ENCODE data around the gene TMEM272.

Gene TMEM272

DNA sequence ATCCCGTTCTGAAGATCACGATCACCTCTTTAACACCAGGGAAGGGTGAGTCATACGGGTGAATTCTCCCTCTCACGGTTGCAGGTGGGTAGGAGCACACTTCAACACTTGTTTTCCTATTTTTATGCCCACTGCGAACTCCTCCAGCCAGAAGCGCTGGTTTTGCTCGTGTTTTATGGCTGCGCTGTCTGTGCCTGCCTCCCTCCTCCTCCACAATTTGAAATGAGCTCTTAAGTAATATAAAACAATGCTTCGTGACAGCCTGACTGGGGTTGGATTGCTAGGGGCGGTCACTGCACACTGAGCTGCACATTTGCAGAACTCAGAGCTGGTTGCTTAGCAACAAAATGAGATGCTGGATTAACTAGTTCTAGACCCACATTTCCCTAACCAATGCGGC, 29.7 kb upstream of the TMEM272 start:
- Histone ChIP-seq H3K4me3 (ENCODE audit: insufficient read depth, low read length, poor library complexity, severe bottlenecking) (no peak overlapping the region), H3K9ac (ENCODE audit: low read length) (no peak overlapping the region), H4K20me1 (ENCODE audit: low read depth, low read length) (no peaks in the 10 kb centered on the region), H3K4me2 (ENCODE audit: low read depth, low read length, poor library complexity, severe bottlenecking) (no peak overlapping the region), H2AFZ (ENCODE audit: low read depth, low read length, severe bottlenecking) (no peak overlapping the region), H3K9me2 (replicated peaks; ENCODE audit: insufficient read depth, low read length) (no peaks in the 10 kb centered on the region), H3K36me3 (ENCODE audit: low read length) (no peaks in the 10 kb centered on the region), H3F3A (ENCODE audit: insufficient read depth) (no peaks in the 10 kb centered on the region), H3K27me3 (ENCODE audit: low read length) (no peaks in the 10 kb centered on the region), H3K27ac (ENCODE audit: low read depth, low read length) (no peak overlapping the region), H3K79me2 (ENCODE audit: insufficient read depth, low read length) (no peaks in the 10 kb centered on the region), H3K9me3 (ENCODE audit: insufficient read depth, low read length) (no peaks in the 10 kb centered on the region)
- TF ChIP-seq EZH2phosphoT487 (conservative IDR thresholded peaks at IDR 0.05; ENCODE audit: low read length) = no peak
- TF ChIP-seq, protein P1, sequence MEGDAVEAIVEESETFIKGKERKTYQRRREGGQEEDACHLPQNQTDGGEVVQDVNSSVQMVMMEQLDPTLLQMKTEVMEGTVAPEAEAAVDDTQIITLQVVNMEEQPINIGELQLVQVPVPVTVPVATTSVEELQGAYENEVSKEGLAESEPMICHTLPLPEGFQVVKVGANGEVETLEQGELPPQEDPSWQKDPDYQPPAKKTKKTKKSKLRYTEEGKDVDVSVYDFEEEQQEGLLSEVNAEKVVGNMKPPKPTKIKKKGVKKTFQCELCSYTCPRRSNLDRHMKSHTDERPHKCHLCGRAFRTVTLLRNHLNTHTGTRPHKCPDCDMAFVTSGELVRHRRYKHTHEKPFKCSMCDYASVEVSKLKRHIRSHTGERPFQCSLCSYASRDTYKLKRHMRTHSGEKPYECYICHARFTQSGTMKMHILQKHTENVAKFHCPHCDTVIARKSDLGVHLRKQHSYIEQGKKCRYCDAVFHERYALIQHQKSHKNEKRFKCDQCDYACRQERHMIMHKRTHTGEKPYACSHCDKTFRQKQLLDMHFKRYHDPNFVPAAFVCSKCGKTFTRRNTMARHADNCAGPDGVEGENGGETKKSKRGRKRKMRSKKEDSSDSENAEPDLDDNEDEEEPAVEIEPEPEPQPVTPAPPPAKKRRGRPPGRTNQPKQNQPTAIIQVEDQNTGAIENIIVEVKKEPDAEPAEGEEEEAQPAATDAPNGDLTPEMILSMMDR (IDR thresholded peaks at IDR 0.05; ENCODE audit: insufficient read depth, low read length, poor library complexity, severe bottlenecking) = no peak

DNA sequence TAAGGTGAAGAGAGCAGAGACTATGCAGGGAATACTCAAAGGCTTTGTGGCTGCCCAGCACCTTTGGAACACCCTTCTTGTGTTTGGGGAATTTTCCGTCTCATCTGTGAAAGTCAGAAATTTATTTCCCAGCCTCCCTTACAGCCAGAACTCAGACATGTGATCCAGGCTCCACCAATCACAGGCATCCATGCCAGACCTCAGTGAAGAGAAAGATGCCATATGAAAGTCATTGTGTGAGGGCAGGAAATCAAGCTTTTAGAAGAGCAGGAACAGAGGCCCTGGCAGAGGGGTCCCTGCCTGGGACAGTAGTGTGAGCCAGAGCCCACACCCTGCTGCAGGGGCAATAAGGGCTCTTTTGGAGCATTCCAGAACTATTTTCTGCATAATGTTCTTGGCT, 28.9 kb upstream of the TMEM272 start:
- H4K20me1 ChIP-seq (ENCODE audit: low read depth, low read length) = no peaks in the 10 kb centered on the region
- H3K79me2 ChIP-seq (ENCODE audit: insufficient read depth, low read length) = no peaks in the 10 kb centered on the region
- no peak overlapping the region for H3K4me2 ChIP-seq (ENCODE audit: low read depth, low read length, poor library complexity, severe bottlenecking)
- no peaks in the 10 kb centered on the region for H3K9me2 ChIP-seq (replicated peaks; ENCODE audit: insufficient read depth, low read length)
- H3F3A ChIP-seq (ENCODE audit: insufficient read depth) = no peaks in the 10 kb centered on the region
- H3K27me3 ChIP-seq (ENCODE audit: low read length) = no peaks in the 10 kb centered on the region
- H3K36me3 ChIP-seq (ENCODE audit: low read length) = no peaks in the 10 kb centered on the region
- no peak overlapping the region for H3K4me3 ChIP-seq (ENCODE audit: insufficient read depth, low read length, poor library complexity, severe bottlenecking)
- TF ChIP-seq, protein P1 (IDR thresholded peaks at IDR 0.05; ENCODE audit: insufficient read depth, low read length, poor library complexity, severe bottlenecking) = no peak
- TF ChIP-seq EZH2phosphoT487 (conservative IDR thresholded peaks at IDR 0.05; ENCODE audit: low read length) = no peak
- H3K9ac ChIP-seq (ENCODE audit: low read length) = no peak overlapping the region
- no peaks in the 10 kb centered on the region for H3K9me3 ChIP-seq (ENCODE audit: insufficient read depth, low read length)
- H2AFZ ChIP-seq (ENCODE audit: low read depth, low read length, severe bottlenecking) = no peak overlapping the region
- H3K27ac ChIP-seq (ENCODE audit: low read depth, low read length) = no peak overlapping the region

DNA sequence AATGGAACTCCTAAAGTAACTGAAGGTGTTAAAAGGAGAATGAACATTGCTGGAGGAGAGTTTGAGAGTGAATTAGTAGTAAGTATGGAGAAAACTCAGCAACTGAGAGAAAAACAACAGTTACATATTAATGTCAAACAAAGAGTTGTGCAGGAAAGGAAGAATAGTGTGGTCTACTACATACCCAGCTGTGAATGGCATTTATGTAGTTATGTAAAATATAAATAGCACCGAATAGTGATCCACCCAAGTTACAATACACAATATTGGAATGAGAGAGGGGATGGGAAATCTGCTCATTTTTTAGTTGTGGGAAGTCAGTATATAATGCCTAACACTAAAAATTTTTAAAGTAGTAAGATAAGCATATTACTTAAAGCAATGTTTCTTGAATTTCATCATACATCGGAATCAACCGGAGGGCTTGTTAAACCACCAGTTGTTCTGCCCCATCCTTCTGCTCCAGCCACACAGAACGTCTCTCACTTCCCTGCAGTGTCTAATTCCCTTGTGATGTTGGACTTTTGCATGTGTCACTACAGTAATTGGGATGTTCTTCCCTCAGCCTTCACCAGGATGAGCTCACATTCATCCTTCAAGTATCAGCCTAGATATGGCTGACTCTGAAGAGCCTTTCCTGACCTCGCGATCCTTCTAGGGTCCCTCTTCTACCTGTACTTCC, 28.3 kb upstream of the TMEM272 start:
- no peaks in the 10 kb centered on the region for H3K27me3 ChIP-seq (ENCODE audit: low read length)
- no peak overlapping the region for H3K4me3 ChIP-seq (ENCODE audit: insufficient read depth, low read length, poor library complexity, severe bottlenecking)
- H4K20me1 ChIP-seq (ENCODE audit: low read depth, low read length) = no peaks in the 10 kb centered on the region
- no peak overlapping the region for H3K4me2 ChIP-seq (ENCODE audit: low read depth, low read length, poor library complexity, severe bottlenecking)
- no peaks in the 10 kb centered on the region for H3F3A ChIP-seq (ENCODE audit: insufficient read depth)
- no peaks in the 10 kb centered on the region for H3K79me2 ChIP-seq (ENCODE audit: insufficient read depth, low read length)
- H3K9ac ChIP-seq (ENCODE audit: low read length) = no peak overlapping the region
- H2AFZ ChIP-seq (ENCODE audit: low read depth, low read length, severe bottlenecking) = no peak overlapping the region
- H3K9me2 ChIP-seq (replicated peaks; ENCODE audit: insufficient read depth, low read length) = no peaks in the 10 kb centered on the region
- no peaks in the 10 kb centered on the region for H3K36me3 ChIP-seq (ENCODE audit: low read length)
- no peak for TF ChIP-seq EZH2phosphoT487 (conservative IDR thresholded peaks at IDR 0.05; ENCODE audit: low read length)
- TF ChIP-seq, protein P1 (IDR thresholded peaks at IDR 0.05; ENCODE audit: insufficient read depth, low read length, poor library complexity, severe bottlenecking) = no peak
- no peaks in the 10 kb centered on the region for H3K9me3 ChIP-seq (ENCODE audit: insufficient read depth, low read length)
- no peak overlapping the region for H3K27ac ChIP-seq (ENCODE audit: low read depth, low read length)
